VCaP (cell line): ENCODE measurements around the gene MCRIP2.

Experiments used
- H3K27ac ChIP-seq: fragments of 450-650 bp; 2 replicates; pipeline ENCODE4 v1.5.1; 2017
- CTCF ChIP-seq: fragments of 450-650 bp; conservative IDR thresholded peaks from 2 replicates; pipeline ENCODE4 v1.5.1; 2017; ENCODE audit warnings: mild to moderate bottlenecking, moderate library complexity

Gene MCRIP2

GRCh38 chr16:671353-672131, 29.9 kb downstream of the MCRIP2 start:
- H3K27ac ChIP-seq: no peak overlapping the region
- TF ChIP-seq CTCF: no peak

GRCh38 chr16:672371-672770, 30.7 kb downstream of the MCRIP2 start:
- no peak for TF ChIP-seq CTCF
- H3K27ac ChIP-seq: no peak overlapping the region

GRCh38 chr16:672851-673250, 31.2 kb downstream of the MCRIP2 start:
- no peak overlapping the region for H3K27ac ChIP-seq
- TF ChIP-seq CTCF: no peak

- TF ChIP-seq CTCF: no peak
- H3K27ac ChIP-seq: no peak overlapping the region
These were observed 31.9 kb downstream of the MCRIP2 start for GRCh38 chr16:673399-673991.

GRCh38 chr16:674214-674881, 32.7 kb downstream of the MCRIP2 start:
- peak overlapping the region; percentile 62 for H3K27ac ChIP-seq
- TF ChIP-seq CTCF: no peak

- H3K27ac ChIP-seq: peak within 1 kb of the TSS; percentile 62
- TF ChIP-seq CTCF: no peak
These were observed 33.6 kb downstream of the MCRIP2 start, which contains the start of gene RHBDL1 for GRCh38 chr16:674968-675883. RHBDL1 (plus strand) TSS chr16:675671; CDS start chr16:675791, 120 bp downstream.
